GM12878 (cell line): ENCODE measurements around the gene SIGLEC12.

Experiments
- CHD4 ChIP-seq: fragments of 200-600 bp; sonication (generic); IDR thresholded peaks from 2 replicates; pipeline ENCODE4 v1.6.1; 2016; ENCODE audit warnings: mild to moderate bottlenecking
- EP300 ChIP-seq, 2 experiments: fragments of 150-350 bp in 1 of 2; IDR thresholded peaks; 2 replicates each; pipeline ENCODE4 v1.6.1; 2011 to 2012; ENCODE audit warnings: low read depth in 2 of 2, low read length in 2 of 2, borderline replicate concordance in 1 of 2, improper control_type of control experiment in 1 of 2, inconsistent platforms in 1 of 2; ENCODE audit not compliant: control insufficient read depth in 1 of 2
- EZH2 ChIP-seq: IDR thresholded peaks from 2 replicates; pipeline ENCODE4 v1.6.1; 2012; ENCODE audit warnings: low read depth, mild to moderate bottlenecking, control low read depth, inconsistent platforms, low read length, borderline replicate concordance; ENCODE audit not compliant: control insufficient read depth
- HDAC6 ChIP-seq: fragments of 200-600 bp; sonication (generic); IDR thresholded peaks from one replicate; pipeline ENCODE4 v1.8.0; 2017; ENCODE audit warnings: antibody characterized with exemption; ENCODE audit not compliant: unreplicated experiment
- KAT2A ChIP-seq: conservative IDR thresholded peaks from 2 replicates; pipeline ENCODE4 v1.6.1; 2011; ENCODE audit warnings: low read depth, low read length; ENCODE audit not compliant: control insufficient read depth
- NBN ChIP-seq: fragments of 450-650 bp; IDR thresholded peaks from 2 replicates; pipeline ENCODE4 v1.6.1; 2016
- POLR2A ChIP-seq: IDR thresholded peaks from 2 replicates; pipeline ENCODE4 v1.6.1; 2011; ENCODE audit warnings: low read depth, mild to moderate bottlenecking, low read length
- SUZ12 ChIP-seq: fragments of 200-600 bp; sonication (generic); IDR thresholded peaks from one replicate; pipeline ENCODE4 v1.6.1; 2018; ENCODE audit warnings: antibody characterized with exemption, mild to moderate bottlenecking; ENCODE audit not compliant: unreplicated experiment
- YY1 ChIP-seq: IDR thresholded peaks from 2 replicates; pipeline ENCODE4 v1.6.1; 2011; ENCODE audit warnings: low read depth, mild to moderate bottlenecking, low read length
- TF ChIP-seq, protein P1 (sequence below): fragments of 450-650 bp; IDR thresholded peaks from 2 replicates; pipeline ENCODE4 v1.6.1; 2018; ENCODE audit warnings: borderline replicate concordance, mild to moderate bottlenecking; ENCODE audit not compliant: partially characterized antibody
- TF ChIP-seq, protein P2 (sequence below), 3 experiments: IDR thresholded peaks in 2 of 3; conservative IDR thresholded peaks in 1 of 3; 2 replicates each; pipeline ENCODE4 v1.5.1; 2011; ENCODE audit warnings: low read depth in 3 of 3, low read length in 3 of 3, mild to moderate bottlenecking in 3 of 3, control low read depth in 2 of 3, moderate library complexity in 2 of 3, inconsistent platforms in 1 of 3, mixed read lengths in 1 of 3; ENCODE audit not compliant: control insufficient read depth in 2 of 3, insufficient read depth in 1 of 3; ENCODE audit errors: extremely low read depth in 1 of 3
- TF ChIP-seq, protein P3 (sequence below): fragments of 450-650 bp; formaldehyde crosslinking; IDR thresholded peaks from 2 replicates; pipeline ENCODE4 v1.4.0; 2020; ENCODE audit warnings: mild to moderate bottlenecking, moderate library complexity

DNA sequence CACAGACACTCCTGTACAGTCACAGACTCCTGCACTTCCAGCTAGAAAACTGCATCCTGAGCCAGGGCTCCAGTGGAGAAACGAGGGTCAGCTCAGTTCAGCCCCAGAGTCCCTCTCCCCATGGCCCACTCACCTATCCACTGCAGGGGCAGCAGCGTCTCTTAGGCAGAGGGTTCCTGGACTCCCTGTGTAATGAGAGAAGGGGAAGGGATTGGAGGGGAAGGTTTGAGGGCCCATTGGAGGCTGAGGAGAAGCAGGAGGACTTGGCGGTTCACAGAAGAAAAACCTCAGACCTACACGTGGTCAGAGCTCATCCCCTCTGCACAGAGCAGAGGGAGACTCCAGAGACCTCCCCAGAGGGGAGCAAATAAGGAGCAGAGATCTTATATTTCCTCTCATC lies 32.4 kb downstream of the SIGLEC12 start:
- TF ChIP-seq YY1 (no peak), CHD4 (no peak), EP300 (IDR thresholded peaks at IDR 0.05; ENCODE audit: borderline replicate concordance in 1 of 2, control insufficient read depth in 1 of 2, low read depth in 2 of 2, low read length in 2 of 2) (no peak), EZH2 (no peak), POLR2A (no peak), SUZ12 (no peak), NBN (no peak), HDAC6 (no peak), KAT2A (no peak)
- TF ChIP-seq, protein P1, sequence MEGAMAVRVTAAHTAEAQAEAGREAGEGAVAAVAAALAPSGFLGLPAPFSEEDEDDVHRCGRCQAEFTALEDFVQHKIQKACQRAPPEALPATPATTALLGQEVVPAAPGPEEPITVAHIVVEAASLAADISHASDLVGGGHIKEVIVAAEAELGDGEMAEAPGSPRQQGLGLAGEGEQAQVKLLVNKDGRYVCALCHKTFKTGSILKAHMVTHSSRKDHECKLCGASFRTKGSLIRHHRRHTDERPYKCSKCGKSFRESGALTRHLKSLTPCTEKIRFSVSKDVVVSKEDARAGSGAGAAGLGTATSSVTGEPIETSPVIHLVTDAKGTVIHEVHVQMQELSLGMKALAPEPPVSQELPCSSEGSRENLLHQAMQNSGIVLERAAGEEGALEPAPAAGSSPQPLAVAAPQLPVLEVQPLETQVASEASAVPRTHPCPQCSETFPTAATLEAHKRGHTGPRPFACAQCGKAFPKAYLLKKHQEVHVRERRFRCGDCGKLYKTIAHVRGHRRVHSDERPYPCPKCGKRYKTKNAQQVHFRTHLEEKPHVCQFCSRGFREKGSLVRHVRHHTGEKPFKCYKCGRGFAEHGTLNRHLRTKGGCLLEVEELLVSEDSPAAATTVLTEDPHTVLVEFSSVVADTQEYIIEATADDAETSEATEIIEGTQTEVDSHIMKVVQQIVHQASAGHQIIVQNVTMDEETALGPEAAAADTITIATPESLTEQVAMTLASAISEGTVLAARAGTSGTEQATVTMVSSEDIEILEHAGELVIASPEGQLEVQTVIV, result no peak
- TF ChIP-seq, protein P2, sequence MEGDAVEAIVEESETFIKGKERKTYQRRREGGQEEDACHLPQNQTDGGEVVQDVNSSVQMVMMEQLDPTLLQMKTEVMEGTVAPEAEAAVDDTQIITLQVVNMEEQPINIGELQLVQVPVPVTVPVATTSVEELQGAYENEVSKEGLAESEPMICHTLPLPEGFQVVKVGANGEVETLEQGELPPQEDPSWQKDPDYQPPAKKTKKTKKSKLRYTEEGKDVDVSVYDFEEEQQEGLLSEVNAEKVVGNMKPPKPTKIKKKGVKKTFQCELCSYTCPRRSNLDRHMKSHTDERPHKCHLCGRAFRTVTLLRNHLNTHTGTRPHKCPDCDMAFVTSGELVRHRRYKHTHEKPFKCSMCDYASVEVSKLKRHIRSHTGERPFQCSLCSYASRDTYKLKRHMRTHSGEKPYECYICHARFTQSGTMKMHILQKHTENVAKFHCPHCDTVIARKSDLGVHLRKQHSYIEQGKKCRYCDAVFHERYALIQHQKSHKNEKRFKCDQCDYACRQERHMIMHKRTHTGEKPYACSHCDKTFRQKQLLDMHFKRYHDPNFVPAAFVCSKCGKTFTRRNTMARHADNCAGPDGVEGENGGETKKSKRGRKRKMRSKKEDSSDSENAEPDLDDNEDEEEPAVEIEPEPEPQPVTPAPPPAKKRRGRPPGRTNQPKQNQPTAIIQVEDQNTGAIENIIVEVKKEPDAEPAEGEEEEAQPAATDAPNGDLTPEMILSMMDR (IDR thresholded peaks at IDR 0.05 in 2 of 3, conservative IDR thresholded peaks at IDR 0.05 in 1 of 3; ENCODE audit: control insufficient read depth in 2 of 3, extremely low read depth in 1 of 3, insufficient read depth in 1 of 3, low read depth in 3 of 3, low read length in 3 of 3), result no peak
- TF ChIP-seq, protein P3, sequence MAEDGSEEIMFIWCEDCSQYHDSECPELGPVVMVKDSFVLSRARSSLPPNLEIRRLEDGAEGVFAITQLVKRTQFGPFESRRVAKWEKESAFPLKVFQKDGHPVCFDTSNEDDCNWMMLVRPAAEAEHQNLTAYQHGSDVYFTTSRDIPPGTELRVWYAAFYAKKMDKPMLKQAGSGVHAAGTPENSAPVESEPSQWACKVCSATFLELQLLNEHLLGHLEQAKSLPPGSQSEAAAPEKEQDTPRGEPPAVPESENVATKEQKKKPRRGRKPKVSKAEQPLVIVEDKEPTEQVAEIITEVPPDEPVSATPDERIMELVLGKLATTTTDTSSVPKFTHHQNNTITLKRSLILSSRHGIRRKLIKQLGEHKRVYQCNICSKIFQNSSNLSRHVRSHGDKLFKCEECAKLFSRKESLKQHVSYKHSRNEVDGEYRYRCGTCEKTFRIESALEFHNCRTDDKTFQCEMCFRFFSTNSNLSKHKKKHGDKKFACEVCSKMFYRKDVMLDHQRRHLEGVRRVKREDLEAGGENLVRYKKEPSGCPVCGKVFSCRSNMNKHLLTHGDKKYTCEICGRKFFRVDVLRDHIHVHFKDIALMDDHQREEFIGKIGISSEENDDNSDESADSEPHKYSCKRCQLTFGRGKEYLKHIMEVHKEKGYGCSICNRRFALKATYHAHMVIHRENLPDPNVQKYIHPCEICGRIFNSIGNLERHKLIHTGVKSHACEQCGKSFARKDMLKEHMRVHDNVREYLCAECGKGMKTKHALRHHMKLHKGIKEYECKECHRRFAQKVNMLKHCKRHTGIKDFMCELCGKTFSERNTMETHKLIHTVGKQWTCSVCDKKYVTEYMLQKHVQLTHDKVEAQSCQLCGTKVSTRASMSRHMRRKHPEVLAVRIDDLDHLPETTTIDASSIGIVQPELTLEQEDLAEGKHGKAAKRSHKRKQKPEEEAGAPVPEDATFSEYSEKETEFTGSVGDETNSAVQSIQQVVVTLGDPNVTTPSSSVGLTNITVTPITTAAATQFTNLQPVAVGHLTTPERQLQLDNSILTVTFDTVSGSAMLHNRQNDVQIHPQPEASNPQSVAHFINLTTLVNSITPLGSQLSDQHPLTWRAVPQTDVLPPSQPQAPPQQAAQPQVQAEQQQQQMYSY (CRISPR knock-in tag), result no peak
